ENCODE measurements around the gene NRG4. TPM values are rescaled to one million over a fixed set of nuclear protein-coding genes. Genes with fewer than 3 reads are reported as not detected.
"Not testable (repeated sequence)": the region's sequence is repeated elsewhere in the genome, so short reads cannot be mapped to it uniquely, and the experiment has no call there.

Gene NRG4
- total RNA-seq, 1 experiment from 2014 or later: 1.0 TPM

DNA sequence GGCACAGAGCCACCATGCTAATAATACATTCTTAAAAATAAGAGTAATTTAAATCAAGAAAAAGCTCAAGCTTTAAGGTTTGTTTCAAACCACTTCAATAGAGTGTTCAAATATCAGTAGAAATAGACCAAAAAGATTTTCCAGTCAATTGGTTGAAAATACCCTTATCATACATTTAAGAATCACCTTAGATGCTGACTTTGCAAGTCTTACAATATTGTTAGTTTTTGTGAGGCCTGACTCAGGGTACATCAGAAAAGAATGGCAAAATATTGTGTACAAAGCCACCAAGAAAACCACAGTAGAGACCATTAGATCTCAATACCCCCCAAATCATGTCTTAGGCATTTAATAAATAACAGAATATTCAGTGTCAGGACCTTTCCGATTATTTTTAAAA, 19.8 kb upstream of the NRG4 start (continued):
- TF ChIP-seq, protein P1, sequence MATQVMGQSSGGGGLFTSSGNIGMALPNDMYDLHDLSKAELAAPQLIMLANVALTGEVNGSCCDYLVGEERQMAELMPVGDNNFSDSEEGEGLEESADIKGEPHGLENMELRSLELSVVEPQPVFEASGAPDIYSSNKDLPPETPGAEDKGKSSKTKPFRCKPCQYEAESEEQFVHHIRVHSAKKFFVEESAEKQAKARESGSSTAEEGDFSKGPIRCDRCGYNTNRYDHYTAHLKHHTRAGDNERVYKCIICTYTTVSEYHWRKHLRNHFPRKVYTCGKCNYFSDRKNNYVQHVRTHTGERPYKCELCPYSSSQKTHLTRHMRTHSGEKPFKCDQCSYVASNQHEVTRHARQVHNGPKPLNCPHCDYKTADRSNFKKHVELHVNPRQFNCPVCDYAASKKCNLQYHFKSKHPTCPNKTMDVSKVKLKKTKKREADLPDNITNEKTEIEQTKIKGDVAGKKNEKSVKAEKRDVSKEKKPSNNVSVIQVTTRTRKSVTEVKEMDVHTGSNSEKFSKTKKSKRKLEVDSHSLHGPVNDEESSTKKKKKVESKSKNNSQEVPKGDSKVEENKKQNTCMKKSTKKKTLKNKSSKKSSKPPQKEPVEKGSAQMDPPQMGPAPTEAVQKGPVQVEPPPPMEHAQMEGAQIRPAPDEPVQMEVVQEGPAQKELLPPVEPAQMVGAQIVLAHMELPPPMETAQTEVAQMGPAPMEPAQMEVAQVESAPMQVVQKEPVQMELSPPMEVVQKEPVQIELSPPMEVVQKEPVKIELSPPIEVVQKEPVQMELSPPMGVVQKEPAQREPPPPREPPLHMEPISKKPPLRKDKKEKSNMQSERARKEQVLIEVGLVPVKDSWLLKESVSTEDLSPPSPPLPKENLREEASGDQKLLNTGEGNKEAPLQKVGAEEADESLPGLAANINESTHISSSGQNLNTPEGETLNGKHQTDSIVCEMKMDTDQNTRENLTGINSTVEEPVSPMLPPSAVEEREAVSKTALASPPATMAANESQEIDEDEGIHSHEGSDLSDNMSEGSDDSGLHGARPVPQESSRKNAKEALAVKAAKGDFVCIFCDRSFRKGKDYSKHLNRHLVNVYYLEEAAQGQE (IDR thresholded peaks at IDR 0.05; ENCODE audit: low read depth): no peak
- TF ChIP-seq CEBPB (IDR thresholded peaks at IDR 0.05; ENCODE audit: low read depth): no peak
- TF ChIP-seq ZFX (IDR thresholded peaks at IDR 0.05): no peak
- no peak for TF ChIP-seq EGR1 (IDR thresholded peaks at IDR 0.05; ENCODE audit: low read depth)

DNA sequence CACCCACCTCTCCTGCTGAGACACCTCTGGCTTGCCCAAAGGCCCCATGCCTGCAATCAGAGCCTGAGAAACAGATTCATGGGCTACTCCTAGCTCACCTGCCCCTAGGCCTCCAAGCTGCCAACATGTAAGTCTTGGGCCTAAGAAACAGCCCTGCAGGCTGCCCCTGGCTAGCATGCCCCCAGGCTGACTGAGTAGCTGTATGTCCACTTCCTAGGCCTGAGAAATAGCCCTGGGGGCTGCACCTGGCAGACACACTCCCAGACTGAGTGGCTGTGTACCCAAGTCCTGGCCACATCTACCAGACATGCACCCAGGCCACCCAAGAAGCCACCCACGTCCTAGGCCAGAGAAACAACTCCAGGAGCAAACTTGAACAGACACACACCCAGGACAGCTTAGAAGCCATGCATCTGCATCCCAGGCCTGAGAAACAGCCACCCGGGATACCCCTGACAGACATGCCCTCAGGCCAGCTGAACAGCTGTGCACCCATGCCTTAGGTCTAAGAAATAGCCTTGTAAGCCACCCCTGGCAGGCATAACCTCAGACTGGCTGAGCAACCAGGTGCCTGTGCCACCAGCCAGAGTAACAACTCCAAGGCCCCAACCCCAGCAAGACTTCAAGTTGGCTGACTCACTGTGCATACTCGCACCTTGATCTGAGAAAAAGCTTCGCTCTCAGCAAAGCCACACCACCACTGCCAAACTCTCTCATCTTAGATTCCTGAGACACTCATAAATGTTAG, 12.0 kb upstream of the NRG4 start:
- intact Hi-C loops (cut with micrococcal nuclease): no loop called here

GRCh38 chr15:76013470-76013869, 1.2 kb upstream of the NRG4 start:
- DNase-seq (ENCODE audit: low read depth, low spot score); H3K9me2 ChIP-seq (ENCODE audit: insufficient read depth); H3K4me3 ChIP-seq (replicated peaks in 1 of 2; ENCODE audit: low read depth in 1 of 2, low read length in 2 of 2); H3K79me2 ChIP-seq (ENCODE audit: insufficient read depth, low read length); BruUV-seq (replicated peaks); H3K27me3 ChIP-seq (ENCODE audit: insufficient read depth, low read length); ATAC-seq; H3K4me2 ChIP-seq (ENCODE audit: low read length); POLR2A ChIA-PET; H3K9ac ChIP-seq (ENCODE audit: low read length); H3K9me3 ChIP-seq (ENCODE audit: control insufficient read depth in 1 of 2, insufficient read depth in 1 of 2, low read depth in 1 of 2, low read length in 2 of 2); RAD21 ChIA-PET (ENCODE audit: low non-redundant PET in 1 of 2, low total read pairs in 2 of 2, uncharacterized antibody in 2 of 2, unreplicated experiment in 2 of 2); H4K20me1 ChIP-seq (ENCODE audit: insufficient read depth); H3K27ac ChIP-seq (ENCODE audit: low read depth, low read length); intact Hi-C loops (cut with micrococcal nuclease); H3K36me3 ChIP-seq (ENCODE audit: control insufficient read depth in 1 of 2, insufficient read depth in 2 of 2, low read length in 2 of 2); H2AFZ ChIP-seq (ENCODE audit: low read depth, low read length, poor library complexity, severe bottlenecking): not testable (repeated sequence)
- CTCF ChIA-PET: interaction anchor here (1.5 kb wide), 1 partner anchor 92 kb away, joined by 4 read pairs; no protein-coding TSS in a partner anchor
- peaks cover 0 to 15% of the 10 kb centered on the region in 2 experiments; a peak in 2 of 4 replicates for H3K4me1 ChIP-seq (ENCODE audit: control insufficient read depth in 1 of 2, insufficient read depth in 2 of 2, low read length in 2 of 2)

More for the DNA sequence above, 12.0 kb upstream of the NRG4 start:
- TF ChIP-seq TCF7L2 (IDR thresholded peaks at IDR 0.05; ENCODE audit: borderline replicate concordance, extremely low read depth, insufficient read depth, insufficient read length): no peak
- TF ChIP-seq ELF1 (IDR thresholded peaks at IDR 0.05; ENCODE audit: borderline replicate concordance, low read depth): no peak
- TF ChIP-seq MAX (IDR thresholded peaks at IDR 0.05): no peak
- TF ChIP-seq POLR2AphosphoS5 (IDR thresholded peaks at IDR 0.05; ENCODE audit: low read depth, low read length): no peak
- no peak for TF ChIP-seq SRF (IDR thresholded peaks at IDR 0.05; ENCODE audit: low read depth)
- TF ChIP-seq SIN3A (IDR thresholded peaks at IDR 0.05; ENCODE audit: low read depth): no peak
- Histone ChIP-seq H3K9me3 (ENCODE audit: control insufficient read depth in 1 of 2, insufficient read depth in 1 of 2, low read depth in 1 of 2, low read length in 2 of 2) (peaks cover 0 to 7% of the 10 kb centered on the region in 2 experiments; a peak in 1 of 4 replicates), H3K4me1 (ENCODE audit: control insufficient read depth in 1 of 2, insufficient read depth in 2 of 2, low read length in 2 of 2) (no peaks in the 10 kb centered on the region), H2AFZ (ENCODE audit: low read depth, low read length, poor library complexity, severe bottlenecking) (no peak overlapping the region), H4K20me1 (ENCODE audit: insufficient read depth) (no peaks in the 10 kb centered on the region), H3K27ac (ENCODE audit: low read depth, low read length) (no peak overlapping the region), H3K36me3 (ENCODE audit: control insufficient read depth in 1 of 2, insufficient read depth in 2 of 2, low read length in 2 of 2) (no peaks in the 10 kb centered on the region), H3K4me2 (ENCODE audit: low read length) (no peak overlapping the region), H3K27me3 (ENCODE audit: insufficient read depth, low read length) (no peaks in the 10 kb centered on the region), H3K9ac (ENCODE audit: low read length) (no peak overlapping the region), H3K79me2 (ENCODE audit: insufficient read depth, low read length) (no peaks in the 10 kb centered on the region), H3K4me3 (replicated peaks in 1 of 2; ENCODE audit: low read depth in 1 of 2, low read length in 2 of 2) (no peak overlapping the region), H3K9me2 (ENCODE audit: insufficient read depth) (no peaks in the 10 kb centered on the region)
- POLR2A ChIA-PET: no interaction called here
- CTCF ChIA-PET: no interaction called here
- ATAC-seq (no peak), DNase-seq (ENCODE audit: low read depth, low spot score) (no peak)
- RAD21 ChIA-PET (ENCODE audit: low non-redundant PET in 1 of 2, low total read pairs in 2 of 2, uncharacterized antibody in 2 of 2, unreplicated experiment in 2 of 2): no interaction called here
- BruUV-seq (replicated peaks): no TSS peak

Data from HCT116 (cell line).